ENCODE results near the gene TXNDC5. TPM values are rescaled to one million over a fixed set of nuclear protein-coding genes. Genes with fewer than 3 reads are reported as not detected.

TXNDC5 gene
- total RNA-seq, 2 experiments from 2014 or later = 49.3 to 51.0 TPM

DNA sequence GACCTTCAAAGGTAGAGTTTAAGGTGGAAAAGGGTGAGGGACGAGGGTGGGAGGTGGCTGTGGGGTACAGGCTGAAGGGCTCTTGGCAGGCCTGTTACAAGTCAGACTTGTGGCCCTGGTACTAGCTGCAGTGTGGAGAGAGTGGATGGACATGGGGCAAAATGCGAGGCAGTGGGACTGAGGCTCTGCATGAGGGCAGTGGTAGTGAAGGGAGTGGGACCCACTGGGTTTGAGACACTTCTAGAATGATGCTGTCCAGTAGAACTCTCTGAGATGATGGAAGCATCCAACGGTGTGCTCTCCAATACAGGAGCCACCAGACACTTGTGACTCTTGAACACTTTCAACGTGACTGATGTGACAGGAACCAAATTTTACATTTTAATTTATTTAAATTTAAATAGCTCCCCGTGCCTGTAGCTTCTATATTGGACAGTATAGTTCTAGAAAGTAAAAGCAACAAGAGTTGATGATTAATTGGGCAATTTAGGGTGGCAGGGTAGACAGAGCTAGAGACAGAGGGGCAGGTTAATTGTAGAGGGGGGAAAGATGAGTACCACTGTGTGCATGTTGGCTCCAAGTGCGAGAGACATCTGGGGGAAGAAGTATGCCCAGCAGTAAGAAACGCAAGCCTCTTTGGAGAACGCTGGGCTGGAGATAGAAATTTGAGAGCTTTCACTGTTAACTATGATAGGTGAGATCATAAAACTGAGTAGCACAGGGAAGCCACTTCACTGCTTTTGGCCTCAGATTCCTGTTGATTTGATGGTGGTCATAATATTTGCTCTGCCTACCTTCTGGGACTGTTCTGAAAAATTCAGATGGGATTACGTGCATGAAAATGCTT is 77.5 kb downstream of the TXNDC5 start:
- no peaks in the 10 kb centered on the region for H3K9me3 Mint-ChIP-seq
- H3K27ac Mint-ChIP-seq = no peak overlapping the region
- intact Hi-C loops (cut with micrococcal nuclease) = no loop called here
- TF ChIP-seq CTCF (IDR thresholded peaks at IDR 0.05) = no peak
- no peak overlapping the region for H3K4me3 Mint-ChIP-seq
- no peak for DNase-seq
- H3K36me3 Mint-ChIP-seq (ENCODE audit: low read depth) = no peaks in the 10 kb centered on the region
- POLR2A ChIA-PET = no interaction called here
- CTCF ChIA-PET = no interaction called here
- H3K27me3 Mint-ChIP-seq = peaks cover 14% of the 10 kb centered on the region
- ATAC-seq = no peak
- H3K4me1 Mint-ChIP-seq (ENCODE audit: low read depth) = no peaks in the 10 kb centered on the region

Other genes starting within 250 kb of the TXNDC5 start
- under 1 TPM; 0.09 to 0.18 TPM for gene BMP6, start 184.7 kb downstream of the TXNDC5 start, total RNA-seq
- gene BLOC1S5, start 153.6 kb upstream of the TXNDC5 start, total RNA-seq = 10 to 100 TPM; 23.7 to 26.2 TPM
- 10 to 100 TPM; 73.7 to 76.8 TPM for gene EEF1E1, start 191.8 kb upstream of the TXNDC5 start, total RNA-seq

Measured in activated CD8-positive, alpha-beta T cell treated with anti-CD3 and anti-CD28 coated beads for 36 hours (primary cell).